ENCODE data around the gene FAIM2.
"Not testable (repeated sequence)": the region's sequence is repeated elsewhere in the genome, so short reads cannot be mapped to it uniquely, and the experiment has no call there.

The FAIM2 gene

GRCh38 chr12:49893753-49894750, 9.6 kb downstream of the FAIM2 start:
- no peak for DNase-seq

DNA sequence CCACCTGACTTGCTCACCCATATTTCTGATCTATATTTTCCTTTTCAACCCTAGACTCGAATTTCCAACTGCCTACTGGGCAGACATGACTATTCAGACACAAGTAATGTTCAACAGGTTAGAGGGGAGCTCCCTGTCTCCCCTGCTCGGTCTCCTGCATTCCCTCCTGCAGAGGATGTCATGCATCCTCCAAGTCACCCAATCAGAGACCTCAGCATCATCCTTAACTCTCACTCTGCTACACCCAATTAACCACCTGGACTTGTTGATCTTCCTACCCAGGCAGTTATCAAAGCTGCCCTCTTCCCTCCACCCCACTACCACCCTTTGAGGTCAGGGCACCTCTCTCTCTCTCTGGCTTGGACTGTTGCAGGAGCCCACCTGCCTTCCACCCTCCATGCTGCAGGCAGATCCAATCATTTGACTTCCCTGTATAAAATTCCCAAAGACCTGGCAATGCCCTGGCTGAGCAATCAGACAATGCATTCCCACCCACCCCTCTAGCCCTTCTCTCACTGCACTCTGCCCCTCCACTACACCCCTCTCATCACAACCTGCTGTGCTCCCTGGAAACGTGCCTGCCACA, 10.9 kb downstream of the FAIM2 start:
- no peak for DNase-seq

GRCh38 chr12:49892084-49892731, 11.5 kb downstream of the FAIM2 start:
- DNase-seq: no peak

DNA sequence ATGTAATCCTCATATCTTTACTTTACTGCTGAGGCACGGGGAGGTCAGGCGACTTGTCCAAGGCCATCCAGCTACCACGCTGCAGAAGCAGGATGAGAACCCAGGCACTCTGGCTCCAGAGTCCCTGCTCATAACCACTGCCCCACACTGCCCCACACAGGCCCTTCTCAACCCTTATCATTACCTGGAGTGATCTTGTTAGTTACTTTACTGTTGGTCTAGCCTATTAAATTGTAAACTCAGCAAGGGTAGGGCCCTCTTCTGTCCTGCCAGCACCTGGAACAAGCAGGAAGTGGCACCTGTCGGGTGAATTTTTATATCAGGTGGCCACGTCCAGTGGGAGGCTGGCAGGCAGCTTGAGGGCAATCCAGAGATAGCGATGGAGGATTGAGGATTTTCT, 12.2 kb downstream of the FAIM2 start:
- DNase-seq: no peak

DNA sequence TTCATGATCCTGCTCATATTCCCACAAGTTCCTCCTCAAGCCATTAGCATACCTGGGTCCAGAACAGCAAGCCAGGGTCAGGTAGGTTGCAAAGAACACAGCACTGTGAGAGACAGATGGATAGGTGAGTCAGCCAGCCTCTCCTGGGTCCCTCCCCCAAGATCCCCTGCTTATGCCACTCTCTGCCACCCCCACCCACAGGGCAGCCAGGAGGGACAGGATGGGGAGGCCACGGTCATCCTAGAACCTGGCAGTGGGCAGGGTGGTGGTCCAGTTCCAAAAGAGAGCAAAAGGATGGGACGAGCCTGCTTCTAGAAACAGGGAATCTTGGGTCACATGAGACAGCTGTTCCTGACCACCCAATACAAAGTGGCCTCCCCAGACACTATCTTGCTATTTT, 12.7 kb downstream of the FAIM2 start:
- DNase-seq: no peak

GRCh38 chr12:49890096-49890461, 13.6 kb downstream of the FAIM2 start:
- DNase-seq: no peak

- no peak for DNase-seq
These were observed 14.2 kb downstream of the FAIM2 start for GRCh38 chr12:49889361-49890095.

DNA sequence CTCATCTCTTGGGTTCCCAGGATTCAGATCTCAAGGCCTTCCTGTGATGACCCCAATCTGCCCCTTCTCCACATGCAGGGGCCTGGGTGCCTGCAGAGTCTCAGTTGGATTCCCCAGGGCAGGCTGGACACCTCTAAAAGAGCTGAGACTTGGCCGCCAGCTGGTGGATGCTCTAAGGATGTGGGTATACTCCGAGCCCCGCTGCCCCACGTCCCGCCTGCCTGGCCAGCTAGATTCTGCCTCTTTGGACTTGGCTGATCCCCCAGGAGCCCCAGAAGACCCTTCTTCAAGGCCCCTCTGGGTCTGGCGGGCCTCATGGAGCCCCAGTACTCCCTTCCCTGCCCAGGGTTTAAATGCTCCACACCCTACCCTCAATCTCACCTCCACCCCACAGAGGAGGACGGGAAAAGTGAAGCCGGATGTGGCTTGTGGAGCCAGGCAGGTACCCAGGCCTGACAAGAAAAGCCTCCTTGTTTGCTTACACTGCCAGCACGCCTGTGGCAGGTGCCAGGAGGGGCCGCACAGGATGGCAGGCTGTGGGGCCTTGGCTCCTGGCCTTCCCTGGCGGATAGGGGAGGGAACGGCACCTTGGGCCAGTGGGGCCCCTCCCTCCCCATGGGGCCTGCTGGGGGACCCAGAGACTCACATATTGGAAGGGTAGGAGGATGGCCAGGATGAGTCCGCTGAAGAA, 15.1 kb downstream of the FAIM2 start:
- peak; percentile 43 for DNase-seq

- DNase-seq: peak; percentile 28
These were observed 15.9 kb downstream of the FAIM2 start for GRCh38 chr12:49887536-49888401.

GRCh38 chr12:49887091-49887490, 16.6 kb downstream of the FAIM2 start:
- no peak for DNase-seq

DNA sequence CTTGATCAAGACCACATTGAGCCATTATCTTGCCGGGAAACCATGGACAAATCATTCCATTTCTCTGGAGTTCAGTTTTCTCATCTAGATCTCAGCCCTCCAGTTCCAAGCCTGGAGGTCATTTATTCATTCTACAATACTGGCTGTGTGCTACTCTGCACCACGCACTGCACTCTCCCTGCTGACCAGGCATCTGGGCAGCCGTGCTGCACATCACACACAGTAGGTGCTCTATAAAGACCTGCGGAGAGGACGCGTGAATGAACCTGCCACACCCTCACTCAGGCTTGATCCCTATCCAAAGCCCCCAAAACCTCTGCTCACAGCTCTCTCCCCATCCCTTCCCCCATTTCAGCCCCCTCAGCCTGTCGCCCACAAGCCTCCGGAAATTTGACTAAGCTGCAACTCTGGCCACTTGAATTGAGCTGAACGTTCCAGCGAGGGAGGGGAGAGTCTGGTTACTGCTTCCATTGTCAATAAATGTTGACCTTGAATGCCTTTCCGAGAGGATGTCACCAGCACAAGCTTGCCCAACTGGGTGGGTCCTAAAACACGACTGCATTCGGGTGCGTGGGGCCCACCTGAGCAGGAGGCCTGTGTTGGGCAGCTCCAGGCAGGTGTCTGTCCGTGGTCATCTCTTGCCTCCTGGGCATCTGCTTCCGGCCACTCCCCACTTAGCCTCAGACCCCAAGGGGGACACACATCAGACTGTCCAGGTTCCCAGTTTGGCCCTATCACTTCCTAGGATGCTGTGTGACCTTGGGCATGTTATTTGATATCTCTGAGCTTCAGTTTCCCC, 17.8 kb downstream of the FAIM2 start:
- no peak for DNase-seq

DNA sequence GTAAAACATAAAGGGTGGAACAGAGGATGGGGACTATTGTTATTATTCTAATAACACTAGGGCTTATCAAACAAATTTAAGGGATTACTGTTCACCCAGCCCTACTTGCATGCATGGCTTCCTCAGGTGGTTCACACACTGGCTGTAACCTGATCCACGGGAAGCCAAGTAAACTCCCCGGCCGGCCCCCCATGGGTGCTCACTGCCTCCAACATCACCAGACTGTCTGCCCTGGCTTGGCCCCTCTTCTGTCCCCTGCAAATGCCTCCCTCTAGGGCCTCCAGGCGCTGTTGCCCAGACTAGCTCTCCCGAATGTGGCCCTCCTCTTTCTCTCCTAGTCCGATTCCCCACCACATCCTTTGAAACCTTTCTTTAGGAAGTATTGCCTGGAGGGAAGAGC, 18.6 kb downstream of the FAIM2 start:
- DNase-seq: no peak

DNA sequence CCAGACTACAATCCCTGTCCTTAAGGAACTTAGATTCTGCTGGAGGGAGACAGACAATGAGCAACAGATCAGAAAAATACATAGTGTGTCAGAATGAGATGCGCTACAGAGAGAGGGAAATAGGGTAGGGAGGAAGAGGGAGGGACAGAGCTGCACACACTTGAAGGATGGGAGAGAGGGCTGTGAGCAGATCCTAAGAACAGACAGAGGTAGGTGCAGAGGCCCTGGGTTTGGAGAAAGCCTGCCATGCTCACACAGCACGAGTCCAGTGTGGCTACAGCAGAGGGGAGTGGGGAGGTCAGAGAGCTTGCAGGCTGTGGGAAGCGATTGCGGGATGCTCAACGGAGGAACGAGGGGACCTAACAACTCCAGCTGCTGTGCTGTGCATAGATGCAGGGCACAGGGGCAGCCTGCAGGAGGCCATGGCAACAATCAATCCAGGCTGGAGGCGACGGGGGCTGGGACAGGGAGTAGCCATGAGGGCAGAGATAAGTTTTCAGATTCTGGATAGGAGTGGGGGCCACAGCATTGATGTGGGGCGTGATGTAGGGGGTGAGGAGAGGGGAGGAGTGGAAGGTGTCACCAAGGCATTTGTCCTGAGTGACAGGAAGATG, 20.7 kb downstream of the FAIM2 start:
- DNase-seq: no peak

GRCh38 chr12:49882248-49882850, 21.4 kb downstream of the FAIM2 start:
- DNase-seq: no peak

- no peak for DNase-seq
These were observed 22.1 kb downstream of the FAIM2 start for GRCh38 chr12:49881415-49882247.

GRCh38 chr12:49880756-49881414, 22.8 kb downstream of the FAIM2 start:
- no peak for DNase-seq

GRCh38 chr12:49879065-49879464, 24.6 kb downstream of the FAIM2 start:
- not testable (repeated sequence) for DNase-seq

DNA sequence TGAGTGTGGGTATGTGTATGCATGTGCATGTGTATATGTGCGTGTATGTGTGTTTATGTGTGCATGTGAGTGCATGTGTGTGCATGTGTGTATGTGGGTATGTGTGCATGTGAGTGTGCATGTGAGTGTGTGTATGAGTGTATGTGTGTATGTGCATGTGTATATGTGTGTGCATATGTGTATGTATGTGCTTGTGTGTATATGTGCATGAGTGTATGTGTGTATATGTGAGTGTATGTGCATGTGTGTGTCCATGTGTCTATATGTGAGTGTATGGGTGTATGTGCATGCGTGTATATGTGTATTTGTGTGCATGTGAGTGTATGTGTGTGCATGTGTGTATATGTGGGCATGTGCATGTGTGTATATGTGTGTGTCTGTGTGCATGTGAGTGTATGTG, 25.7 kb downstream of the FAIM2 start:
- DNase-seq: no peak

Measured in NCI-H2029 treated with DMSO at 0.1 percent for 48 hours (cell line).